Measurements from ENCODE around the gene FRS3. TPM values are rescaled to one million over a fixed set of nuclear protein-coding genes. Genes with fewer than 3 reads are reported as not detected.
A peak's percentile ranks its signal among the peaks of the same experiment; 100 is the strongest.

FRS3 gene
- total and polyA plus RNA-seq, 9 of the 15 experiments (the other 6 are each of a cell fraction or from before 2014, with no cell fraction given): 0.03 to 3.7 (median 1.6) TPM

DNA sequence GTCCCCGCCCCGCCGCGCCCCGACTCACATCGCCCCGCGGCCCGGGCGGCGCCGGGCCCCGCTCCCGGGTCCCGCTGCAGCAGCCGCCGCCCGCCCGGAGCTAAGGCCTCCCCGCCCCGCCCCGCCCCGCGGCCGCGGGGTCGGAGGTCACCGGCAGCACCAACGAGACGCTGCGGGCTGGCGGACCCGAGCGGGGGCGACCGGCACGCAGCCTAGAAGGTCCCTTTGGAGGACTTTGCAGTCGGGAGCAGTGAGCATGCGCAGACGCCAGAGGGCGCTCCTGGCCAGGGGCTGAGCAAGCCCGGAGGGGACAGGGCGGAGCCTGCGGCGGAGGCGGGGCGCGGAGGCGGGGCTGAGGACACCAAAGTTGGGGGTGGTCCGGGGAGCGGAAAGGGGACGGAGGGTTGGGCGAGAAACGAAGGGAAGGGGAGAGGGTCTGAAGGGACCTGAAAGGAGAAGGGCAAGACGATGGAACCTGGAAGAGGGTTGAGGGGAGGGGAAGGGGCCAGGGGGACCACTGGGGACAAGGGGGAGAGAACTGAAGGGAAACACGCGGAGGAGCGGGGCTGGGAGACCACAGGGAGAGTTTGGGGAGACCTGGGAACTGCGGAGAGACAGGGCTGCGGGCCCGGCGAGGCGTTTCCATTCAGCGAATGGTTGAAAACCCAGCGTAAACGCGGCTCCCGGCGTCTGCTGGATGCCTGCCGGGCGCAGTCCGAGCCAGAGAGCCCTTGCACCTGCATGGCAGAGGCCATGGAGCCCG, at the start of gene FRS3 (continued):
- peak; percentile 11; the same call in 1 of the 2 replicates for TF ChIP-seq ZNF76 (CRISPR knock-in tag; IDR thresholded peaks at IDR 0.05; ENCODE audit: borderline replicate concordance)
- TF ChIP-seq CREBBP (IDR thresholded peaks at IDR 0.05; ENCODE audit: low read depth, low read length): no peak
- peak; percentile 100 for TF ChIP-seq SP2 (IDR thresholded peaks at IDR 0.05; ENCODE audit: extremely low read depth, low read depth, low read length, poor library complexity, severe bottlenecking)
- peak in 1 of 2 experiments; percentile 44; a peak in 2 of 4 replicates for TF ChIP-seq KDM4B (IDR thresholded peaks at IDR 0.05; ENCODE audit: borderline replicate concordance in 2 of 2, low read depth in 1 of 2)
- peak; percentile 96 for TF ChIP-seq NR2C1 (IDR thresholded peaks at IDR 0.05)
- TF ChIP-seq NR2C1 (tag; IDR thresholded peaks at IDR 0.05): peak; percentile 98
- TF ChIP-seq, protein P1, sequence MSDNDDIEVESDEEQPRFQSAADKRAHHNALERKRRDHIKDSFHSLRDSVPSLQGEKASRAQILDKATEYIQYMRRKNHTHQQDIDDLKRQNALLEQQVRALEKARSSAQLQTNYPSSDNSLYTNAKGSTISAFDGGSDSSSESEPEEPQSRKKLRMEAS (CRISPR knock-in tag; IDR thresholded peaks at IDR 0.05): peak; percentile 79
- TF ChIP-seq TAF1 (IDR thresholded peaks at IDR 0.05; ENCODE audit: control insufficient read depth, extremely low read depth, insufficient read depth, low read length, severe bottlenecking): peak; percentile 68
- TF ChIP-seq ZEB2 (IDR thresholded peaks at IDR 0.05): peak; percentile 45; the same call in 1 of the 2 replicates
- TF ChIP-seq ZBED1 (IDR thresholded peaks at IDR 0.05): 0 out of 2 replicates have a peak, but pooled peaks have one; percentile 51
- 0 out of 2 replicates have a peak, but pooled peaks have one; percentile 17 for TF ChIP-seq FOXJ2 (tag; IDR thresholded peaks at IDR 0.05)
- TF ChIP-seq ZSCAN29 (IDR thresholded peaks at IDR 0.05): no peak
- peak; percentile 41 for TF ChIP-seq POLR2B (IDR thresholded peaks at IDR 0.05; ENCODE audit: low read depth, partially characterized antibody)
- TF ChIP-seq TEAD1 (CRISPR knock-in tag; IDR thresholded peaks at IDR 0.05): peak; percentile 1 to 84; a peak in 1 of 4 replicates
- peak; percentile 71; the same call in 1 of the 2 replicates for TF ChIP-seq HLTF (IDR thresholded peaks at IDR 0.05)
- TF ChIP-seq, protein P2, sequence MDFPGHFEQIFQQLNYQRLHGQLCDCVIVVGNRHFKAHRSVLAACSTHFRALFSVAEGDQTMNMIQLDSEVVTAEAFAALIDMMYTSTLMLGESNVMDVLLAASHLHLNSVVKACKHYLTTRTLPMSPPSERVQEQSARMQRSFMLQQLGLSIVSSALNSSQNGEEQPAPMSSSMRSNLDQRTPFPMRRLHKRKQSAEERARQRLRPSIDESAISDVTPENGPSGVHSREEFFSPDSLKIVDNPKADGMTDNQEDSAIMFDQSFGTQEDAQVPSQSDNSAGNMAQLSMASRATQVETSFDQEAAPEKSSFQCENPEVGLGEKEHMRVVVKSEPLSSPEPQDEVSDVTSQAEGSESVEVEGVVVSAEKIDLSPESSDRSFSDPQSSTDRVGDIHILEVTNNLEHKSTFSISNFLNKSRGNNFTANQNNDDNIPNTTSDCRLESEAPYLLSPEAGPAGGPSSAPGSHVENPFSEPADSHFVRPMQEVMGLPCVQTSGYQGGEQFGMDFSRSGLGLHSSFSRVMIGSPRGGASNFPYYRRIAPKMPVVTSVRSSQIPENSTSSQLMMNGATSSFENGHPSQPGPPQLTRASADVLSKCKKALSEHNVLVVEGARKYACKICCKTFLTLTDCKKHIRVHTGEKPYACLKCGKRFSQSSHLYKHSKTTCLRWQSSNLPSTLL (IDR thresholded peaks at IDR 0.05): peak; percentile 63; the same call in 1 of the 2 replicates
- 0 out of 2 replicates have a peak, but pooled peaks have one; percentile 35 for TF ChIP-seq ZNF431 (CRISPR knock-in tag; IDR thresholded peaks at IDR 0.05)
- 0 out of 2 replicates have a peak, but pooled peaks have one; percentile 21 for TF ChIP-seq CBX5 (IDR thresholded peaks at IDR 0.05; ENCODE audit: borderline replicate concordance, low read depth)
- no peak for TF ChIP-seq POLR2H (tag; IDR thresholded peaks at IDR 0.05; ENCODE audit: low read depth)
- peak; percentile 18 to 46; a peak in 3 of 4 replicates for TF ChIP-seq FOXK2 (conservative IDR thresholded peaks at IDR 0.05 in 1 of 2, IDR thresholded peaks at IDR 0.05 in 1 of 2; ENCODE audit: low read depth in 2 of 2)
- TF ChIP-seq ELF4 (CRISPR knock-in tag; IDR thresholded peaks at IDR 0.05): peak; percentile 84
- TF ChIP-seq MED1 (CRISPR knock-in tag; IDR thresholded peaks at IDR 0.05; ENCODE audit: borderline replicate concordance): no peak
- TF ChIP-seq BRD9 (IDR thresholded peaks at IDR 0.05; ENCODE audit: low read depth, partially characterized antibody): peak; percentile 34
- TF ChIP-seq, protein P3, sequence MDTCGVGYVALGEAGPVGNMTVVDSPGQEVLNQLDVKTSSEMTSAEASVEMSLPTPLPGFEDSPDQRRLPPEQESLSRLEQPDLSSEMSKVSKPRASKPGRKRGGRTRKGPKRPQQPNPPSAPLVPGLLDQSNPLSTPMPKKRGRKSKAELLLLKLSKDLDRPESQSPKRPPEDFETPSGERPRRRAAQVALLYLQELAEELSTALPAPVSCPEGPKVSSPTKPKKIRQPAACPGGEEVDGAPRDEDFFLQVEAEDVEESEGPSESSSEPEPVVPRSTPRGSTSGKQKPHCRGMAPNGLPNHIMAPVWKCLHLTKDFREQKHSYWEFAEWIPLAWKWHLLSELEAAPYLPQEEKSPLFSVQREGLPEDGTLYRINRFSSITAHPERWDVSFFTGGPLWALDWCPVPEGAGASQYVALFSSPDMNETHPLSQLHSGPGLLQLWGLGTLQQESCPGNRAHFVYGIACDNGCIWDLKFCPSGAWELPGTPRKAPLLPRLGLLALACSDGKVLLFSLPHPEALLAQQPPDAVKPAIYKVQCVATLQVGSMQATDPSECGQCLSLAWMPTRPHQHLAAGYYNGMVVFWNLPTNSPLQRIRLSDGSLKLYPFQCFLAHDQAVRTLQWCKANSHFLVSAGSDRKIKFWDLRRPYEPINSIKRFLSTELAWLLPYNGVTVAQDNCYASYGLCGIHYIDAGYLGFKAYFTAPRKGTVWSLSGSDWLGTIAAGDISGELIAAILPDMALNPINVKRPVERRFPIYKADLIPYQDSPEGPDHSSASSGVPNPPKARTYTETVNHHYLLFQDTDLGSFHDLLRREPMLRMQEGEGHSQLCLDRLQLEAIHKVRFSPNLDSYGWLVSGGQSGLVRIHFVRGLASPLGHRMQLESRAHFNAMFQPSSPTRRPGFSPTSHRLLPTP (IDR thresholded peaks at IDR 0.05; ENCODE audit: borderline replicate concordance, extremely low read depth, insufficient read length): no peak

Data from K562 (cell line).